OCI-LY7 (cell line): Measurements from ENCODE around the gene ZFR.

Experiments
- CTCF ChIP-seq: fragments of 200-600 bp; sonication (generic); conservative IDR thresholded peaks from 2 replicates; pipeline ENCODE4 v1.5.1; 2014; ENCODE audit warnings: mild to moderate bottlenecking, antibody characterized with exemption, low read length, moderate library complexity, mixed read lengths
- EZH2phosphoT487 ChIP-seq: fragments of 200-600 bp; sonication (generic); IDR thresholded peaks from 2 replicates; pipeline ENCODE4 v1.6.1; 2018; ENCODE audit warnings: low read depth, borderline replicate concordance, mild to moderate bottlenecking, mixed run types, antibody characterized with exemption, low read length, moderate library complexity, mixed read lengths

- no peak for TF ChIP-seq CTCF
- no peak for TF ChIP-seq EZH2phosphoT487
These were observed 49.6 kb downstream of the ZFR start for GRCh38 chr5:32394981-32395380.
